Measurements from ENCODE around the gene CRAT.
A peak's percentile ranks its signal among the peaks of the same experiment; 100 is the strongest.
"Not testable (repeated sequence)": the region's sequence is repeated elsewhere in the genome, so short reads cannot be mapped to it uniquely, and the experiment has no call there.

Gene CRAT

DNA sequence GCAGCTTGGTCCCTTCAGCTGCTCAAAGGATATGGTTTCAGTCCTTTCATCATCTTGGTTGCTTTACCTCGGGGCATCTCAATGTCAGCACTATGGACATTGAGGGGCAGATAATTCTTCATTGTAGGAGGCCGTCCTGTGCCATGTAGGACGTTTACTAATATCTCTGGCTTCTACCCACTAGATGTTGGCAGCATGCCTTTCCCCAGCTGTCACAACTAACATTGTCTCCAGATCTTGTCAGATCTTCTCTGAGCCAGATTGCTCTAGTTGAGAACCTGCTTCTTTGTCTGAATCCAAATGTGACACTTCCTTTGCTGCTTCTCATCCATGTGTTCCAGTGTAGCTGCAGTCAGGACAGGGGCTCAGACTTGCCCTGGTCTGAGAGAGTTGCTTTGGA lies 10.9 kb upstream of the CRAT start:
- Mint-ChIP-seq H3K4me1 (peaks cover 7% of the 10 kb centered on the region), H3K4me3 (no peak overlapping the region), H3K27ac (peak overlapping the region in 1 of 3 experiments; percentile 59), H3K27me3 (ENCODE audit: low read depth) (no peaks in the 10 kb centered on the region), H3K36me3 (ENCODE audit: low read depth) (peaks cover 44% of the 10 kb centered on the region), H3K9me3 (no peaks in the 10 kb centered on the region)
- no peak for TF ChIP-seq CTCF (IDR thresholded peaks at IDR 0.05; ENCODE audit: unreplicated experiment in 3 of 3)

GRCh38 chr9:129118799-129119198 lies 8.2 kb upstream of the CRAT start:
- Mint-ChIP-seq H3K36me3 (ENCODE audit: low read depth) (peaks cover 32% of the 10 kb centered on the region), H3K4me1 (peaks cover 19% of the 10 kb centered on the region), H3K27me3 (ENCODE audit: low read depth) (no peaks in the 10 kb centered on the region), H3K4me3 (no peak overlapping the region), H3K9me3 (no peaks in the 10 kb centered on the region), H3K27ac (no peak overlapping the region)
- no peak for TF ChIP-seq CTCF (IDR thresholded peaks at IDR 0.05; ENCODE audit: unreplicated experiment in 3 of 3)

- Mint-ChIP-seq H3K9me3 (no peaks in the 10 kb centered on the region), H3K27ac (no peak overlapping the region), H3K4me3 (peak overlapping the region in 2 of 3 experiments; percentile 26 to 61), H3K36me3 (ENCODE audit: low read depth) (peaks cover 1% of the 10 kb centered on the region), H3K4me1 (peaks cover 27% of the 10 kb centered on the region), H3K27me3 (ENCODE audit: low read depth) (no peaks in the 10 kb centered on the region)
- no peak for TF ChIP-seq CTCF (IDR thresholded peaks at IDR 0.05; ENCODE audit: unreplicated experiment in 3 of 3)
These were observed 3.2 kb upstream of the CRAT start for GRCh38 chr9:129113645-129114304.

GRCh38 chr9:129112526-129112925 lies 1.9 kb upstream of the CRAT start:
- H3K27ac Mint-ChIP-seq, result peak overlapping the region; percentile 87 to 99 (median 96)
- H3K27me3 Mint-ChIP-seq (ENCODE audit: low read depth); H3K9me3 Mint-ChIP-seq; H3K36me3 Mint-ChIP-seq (ENCODE audit: low read depth): not testable (repeated sequence)
- H3K4me1 Mint-ChIP-seq, result peaks cover 28% of the 10 kb centered on the region
- peak overlapping the region; percentile 96 to 98 (median 98) for H3K4me3 Mint-ChIP-seq

DNA sequence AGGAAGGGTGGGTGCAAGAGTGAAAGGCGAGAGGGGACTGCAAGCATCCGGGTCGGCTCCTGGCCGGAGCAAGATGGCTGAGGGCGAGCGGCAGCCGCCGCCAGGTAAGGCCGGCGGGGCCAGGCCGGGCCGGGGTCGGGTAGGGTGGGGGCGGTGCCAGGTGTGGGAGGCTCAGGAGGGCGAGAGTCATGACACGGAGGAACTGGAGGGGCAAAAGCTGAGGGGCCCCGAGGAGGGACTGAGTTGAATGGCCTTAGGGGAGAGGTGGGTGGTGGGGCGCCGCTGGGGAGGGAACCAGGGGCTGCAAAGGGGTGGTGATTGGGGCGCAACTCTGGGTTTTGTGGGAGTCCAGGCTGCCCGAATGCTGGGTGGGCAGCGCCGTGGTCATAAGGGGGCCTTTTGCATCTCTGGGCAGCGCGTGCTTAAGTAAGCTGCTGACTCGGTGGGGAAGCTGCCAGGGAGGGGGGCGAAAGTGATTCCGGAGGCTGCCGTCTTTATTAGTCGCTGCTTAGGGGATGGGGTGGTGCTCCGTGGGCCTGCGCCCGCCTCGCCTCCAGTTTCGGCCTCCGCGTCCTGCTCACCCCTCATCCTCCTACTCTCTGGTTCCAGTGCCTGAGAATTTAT lies 1.0 kb upstream of the CRAT start:
- Mint-ChIP-seq H3K4me3 (peak overlapping the region; percentile 96 to 98 (median 98)), H3K36me3 (ENCODE audit: low read depth) (no peaks in the 10 kb centered on the region), H3K4me1 (peaks cover 28% of the 10 kb centered on the region), H3K9me3 (no peaks in the 10 kb centered on the region), H3K27ac (peak overlapping the region; percentile 87 to 99 (median 96)), H3K27me3 (ENCODE audit: low read depth) (no peaks in the 10 kb centered on the region)
- no peak for TF ChIP-seq CTCF (IDR thresholded peaks at IDR 0.05; ENCODE audit: unreplicated experiment in 3 of 3)

- peak overlapping the region; percentile 96 to 98 (median 98) for H3K4me3 Mint-ChIP-seq
- H3K36me3 Mint-ChIP-seq (ENCODE audit: low read depth), result no peaks in the 10 kb centered on the region
- H3K9me3 Mint-ChIP-seq, result no peaks in the 10 kb centered on the region
- peaks cover 25% of the 10 kb centered on the region for H3K4me1 Mint-ChIP-seq
- peak overlapping the region in 2 of 3 experiments; percentile 72 to 96 for H3K27ac Mint-ChIP-seq
- peak in 1 of 3 experiments; percentile 9 for TF ChIP-seq CTCF (IDR thresholded peaks at IDR 0.05; ENCODE audit: unreplicated experiment in 3 of 3)
- no peaks in the 10 kb centered on the region for H3K27me3 Mint-ChIP-seq (ENCODE audit: low read depth)
These were observed 447 bp downstream of the CRAT start for GRCh38 chr9:129109952-129110739.

All from nephron (organoid).